ENCODE results near the gene ATN1. TPM values are rescaled to one million over a fixed set of nuclear protein-coding genes. Genes with fewer than 3 reads are reported as not detected.

ATN1 gene
- total and polyA plus RNA-seq, 9 of the 15 experiments (the other 6 are each of a cell fraction or from before 2014, with no cell fraction given): 0.15 to 49.8 (median 2.7) TPM

GRCh38 chr12:6965026-6965661 lies 37.4 kb downstream of the ATN1 start:
- peaks cover 49% of the 10 kb centered on the region for H3K36me3 ChIP-seq (ENCODE audit: control insufficient read depth, insufficient read depth, low read length)
- no peak overlapping the region for H3K4me3 ChIP-seq
- peak; percentile 52 to 91 (median 67) for DNase-seq (ENCODE audit: extremely low read depth in 1 of 4, low spot score in 3 of 4)
- H3K27ac ChIP-seq (ENCODE audit: extremely low read depth, low read depth, low read length): peak overlapping the region; percentile 83
- H3K79me2 ChIP-seq (ENCODE audit: control insufficient read depth, insufficient read depth, low read length): peaks cover 43% of the 10 kb centered on the region
- no peaks in the 10 kb centered on the region for H3K9me1 ChIP-seq (ENCODE audit: control insufficient read depth, insufficient read depth, low read length)
- H3K4me2 ChIP-seq (ENCODE audit: insufficient read depth, low read length): peak overlapping the region; percentile 56; the same call in 1 of the 2 replicates
- no peaks in the 10 kb centered on the region for H3K27me3 ChIP-seq (ENCODE audit: control insufficient read depth in 2 of 2, insufficient read depth in 2 of 2, low read length in 2 of 2)
- no peaks in the 10 kb centered on the region for H4K20me1 ChIP-seq (replicated peaks; ENCODE audit: control insufficient read depth, insufficient read depth, low read length)
- H3K4me1 ChIP-seq (replicated peaks in 1 of 2; ENCODE audit: control insufficient read depth in 2 of 2, insufficient read depth in 2 of 2, low read length in 2 of 2): peaks cover 57 to 72% of the 10 kb centered on the region in 2 experiments
- H2AFZ ChIP-seq (ENCODE audit: low read depth, low read length): no peak overlapping the region
- FAIRE-seq: peak; percentile 84
- no peaks in the 10 kb centered on the region for H3K9me3 ChIP-seq (replicated peaks; ENCODE audit: control insufficient read depth, insufficient read depth, low read depth, low read length)
- peak; percentile 76 for ATAC-seq
- POLR2A ChIA-PET: interaction anchor here (0.8 to 2.0 kb wide), 14 partner anchors 9 to 175 kb away, joined by 3 to 24 read pairs (median 4); partner anchors contain the start of genes C12orf57, RNU7-1 and TPI1
- CTCF ChIA-PET (ENCODE audit: low intra/inter-chr PET ratio): interaction anchor here (0.7 to 2.1 kb wide), 7 partner anchors 19 to 97 kb away, joined by 3 to 12 read pairs (median 3); partner anchors contain the start of genes C12orf57 and LPCAT3
- 3% methylated on average over 10 of the region's 12 CpGs for WGBS (ENCODE audit: insufficient coverage, low coverage, missing lambda C conversion rate)
- peak overlapping the region; percentile 58 to 85 for H3K9ac ChIP-seq (ENCODE audit: insufficient read depth in 1 of 2, low read depth in 2 of 2, low read length in 2 of 2)
- BruUV-seq (replicated peaks): no TSS peak
- in situ Hi-C loops (cut with MboI) (no loop called here), intact Hi-C loops (cut with micrococcal nuclease) (loop anchor here (1.0 to 10.0 kb wide), 2 partner anchors 21 to 220 kb away; partner anchors contain the start of genes C12orf57 and PEX5)
- TF ChIP-seq CBX8 (IDR thresholded peaks at IDR 0.05; ENCODE audit: borderline replicate concordance, extremely low read depth, low read depth, low read length, poor library complexity, severe bottlenecking) (no peak), SIN3A (IDR thresholded peaks at IDR 0.05; ENCODE audit: borderline replicate concordance in 2 of 2, control insufficient read depth in 1 of 2, low read depth in 2 of 2, low read length in 2 of 2) (0 out of 4 replicates have a peak, but pooled peaks of 1 of the 2 experiments have one; percentile 20), ZBTB17 (CRISPR knock-in tag; IDR thresholded peaks at IDR 0.05) (peak; percentile 47; the same call in 1 of the 2 replicates), ZNF583 (CRISPR knock-in tag; IDR thresholded peaks at IDR 0.05) (0 out of 2 replicates have a peak, but pooled peaks have one; percentile 68), UBTF (IDR thresholded peaks at IDR 0.05; ENCODE audit: borderline replicate concordance in 1 of 2, low read depth in 2 of 2, low read length in 2 of 2) (0 out of 4 replicates have a peak, but pooled peaks of 1 of the 2 experiments have one; percentile 43), ID3 (CRISPR knock-in tag; IDR thresholded peaks at IDR 0.05) (no peak), ID3 (tag; IDR thresholded peaks at IDR 0.05) (0 out of 2 replicates have a peak, but pooled peaks have one; percentile 56), RBFOX2 (IDR thresholded peaks at IDR 0.05; ENCODE audit: low read depth, low read length) (peak; percentile 62), E2F8 (IDR thresholded peaks at IDR 0.05; ENCODE audit: low read depth, partially characterized antibody) (peak; percentile 22), NR4A1 (CRISPR knock-in tag; IDR thresholded peaks at IDR 0.05) (peak; percentile 75; the same call in 1 of the 2 replicates), NR4A1 (tag; IDR thresholded peaks at IDR 0.05) (no peak), HDAC1 (IDR thresholded peaks at IDR 0.05) (0 out of 4 replicates have a peak, but pooled peaks of 1 of the 2 experiments have one; percentile 9), CREB1 (IDR thresholded peaks at IDR 0.05) (no peak), CREB1 (CRISPR knock-in tag; IDR thresholded peaks at IDR 0.05) (peak; percentile 48; the same call in 1 of the 2 replicates)

Measured in K562 (cell line).